ENCODE data around the gene WSB1.

DNA sequence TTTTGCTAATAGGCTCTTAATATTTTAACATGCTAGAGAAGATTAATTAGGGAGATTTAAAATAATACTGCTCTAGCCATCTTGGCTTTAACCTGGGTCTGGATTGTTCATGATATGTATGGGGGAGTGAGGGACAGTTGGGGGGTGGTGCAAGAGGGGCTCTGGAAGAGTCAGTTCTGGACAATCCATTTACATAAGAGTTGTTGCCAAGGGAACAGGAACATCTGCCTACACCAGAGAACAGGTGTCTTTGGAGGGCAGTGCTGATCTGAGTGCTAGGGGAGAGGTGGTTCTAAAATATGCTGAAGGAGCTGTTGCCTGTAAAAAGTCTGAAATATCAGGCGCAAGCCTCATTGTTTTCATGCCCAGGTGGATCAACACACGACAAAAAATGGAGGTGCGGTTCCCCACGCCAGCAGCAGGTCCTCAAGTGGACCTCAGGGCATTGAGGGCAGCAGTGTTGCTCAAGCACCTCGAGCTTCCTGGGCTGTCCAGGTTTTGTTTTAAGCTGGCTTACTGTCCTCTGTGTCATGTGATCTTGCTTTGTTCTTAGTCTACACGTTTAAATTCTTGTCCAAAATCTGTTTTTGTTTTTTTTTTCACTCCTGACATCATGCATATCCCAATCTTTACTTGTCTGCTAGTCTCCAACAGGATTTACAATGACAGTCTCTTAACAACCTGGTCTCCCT is 25.4 kb upstream of the WSB1 start:
- TF ChIP-seq, protein P1, sequence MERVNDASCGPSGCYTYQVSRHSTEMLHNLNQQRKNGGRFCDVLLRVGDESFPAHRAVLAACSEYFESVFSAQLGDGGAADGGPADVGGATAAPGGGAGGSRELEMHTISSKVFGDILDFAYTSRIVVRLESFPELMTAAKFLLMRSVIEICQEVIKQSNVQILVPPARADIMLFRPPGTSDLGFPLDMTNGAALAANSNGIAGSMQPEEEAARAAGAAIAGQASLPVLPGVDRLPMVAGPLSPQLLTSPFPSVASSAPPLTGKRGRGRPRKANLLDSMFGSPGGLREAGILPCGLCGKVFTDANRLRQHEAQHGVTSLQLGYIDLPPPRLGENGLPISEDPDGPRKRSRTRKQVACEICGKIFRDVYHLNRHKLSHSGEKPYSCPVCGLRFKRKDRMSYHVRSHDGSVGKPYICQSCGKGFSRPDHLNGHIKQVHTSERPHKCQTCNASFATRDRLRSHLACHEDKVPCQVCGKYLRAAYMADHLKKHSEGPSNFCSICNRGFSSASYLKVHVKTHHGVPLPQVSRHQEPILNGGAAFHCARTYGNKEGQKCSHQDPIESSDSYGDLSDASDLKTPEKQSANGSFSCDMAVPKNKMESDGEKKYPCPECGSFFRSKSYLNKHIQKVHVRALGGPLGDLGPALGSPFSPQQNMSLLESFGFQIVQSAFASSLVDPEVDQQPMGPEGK (CRISPR knock-in tag; IDR thresholded peaks at IDR 0.05; ENCODE audit: borderline replicate concordance), result no peak
- TF ChIP-seq ZNF8 (CRISPR knock-in tag; IDR thresholded peaks at IDR 0.05), result no peak
- TF ChIP-seq CSDC2 (CRISPR knock-in tag; IDR thresholded peaks at IDR 0.05), result no peak
- no peak for TF ChIP-seq ARNTL (CRISPR knock-in tag; IDR thresholded peaks at IDR 0.05; ENCODE audit: borderline replicate concordance, low read depth)
- TF ChIP-seq ISL1 (CRISPR knock-in tag; IDR thresholded peaks at IDR 0.05), result no peak
- no peak for TF ChIP-seq TCF4 (CRISPR knock-in tag; IDR thresholded peaks at IDR 0.05; ENCODE audit: borderline replicate concordance)
- TF ChIP-seq, protein P2, sequence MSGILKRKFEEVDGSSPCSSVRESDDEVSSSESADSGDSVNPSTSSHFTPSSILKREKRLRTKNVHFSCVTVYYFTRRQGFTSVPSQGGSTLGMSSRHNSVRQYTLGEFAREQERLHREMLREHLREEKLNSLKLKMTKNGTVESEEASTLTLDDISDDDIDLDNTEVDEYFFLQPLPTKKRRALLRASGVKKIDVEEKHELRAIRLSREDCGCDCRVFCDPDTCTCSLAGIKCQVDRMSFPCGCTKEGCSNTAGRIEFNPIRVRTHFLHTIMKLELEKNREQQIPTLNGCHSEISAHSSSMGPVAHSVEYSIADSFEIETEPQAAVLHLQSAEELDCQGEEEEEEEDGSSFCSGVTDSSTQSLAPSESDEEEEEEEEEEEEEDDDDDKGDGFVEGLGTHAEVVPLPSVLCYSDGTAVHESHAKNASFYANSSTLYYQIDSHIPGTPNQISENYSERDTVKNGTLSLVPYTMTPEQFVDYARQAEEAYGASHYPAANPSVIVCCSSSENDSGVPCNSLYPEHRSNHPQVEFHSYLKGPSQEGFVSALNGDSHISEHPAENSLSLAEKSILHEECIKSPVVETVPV (CRISPR knock-in tag; IDR thresholded peaks at IDR 0.05), result no peak
- TF ChIP-seq ZFP30 (CRISPR knock-in tag; IDR thresholded peaks at IDR 0.05), result no peak
- TF ChIP-seq, protein P3, sequence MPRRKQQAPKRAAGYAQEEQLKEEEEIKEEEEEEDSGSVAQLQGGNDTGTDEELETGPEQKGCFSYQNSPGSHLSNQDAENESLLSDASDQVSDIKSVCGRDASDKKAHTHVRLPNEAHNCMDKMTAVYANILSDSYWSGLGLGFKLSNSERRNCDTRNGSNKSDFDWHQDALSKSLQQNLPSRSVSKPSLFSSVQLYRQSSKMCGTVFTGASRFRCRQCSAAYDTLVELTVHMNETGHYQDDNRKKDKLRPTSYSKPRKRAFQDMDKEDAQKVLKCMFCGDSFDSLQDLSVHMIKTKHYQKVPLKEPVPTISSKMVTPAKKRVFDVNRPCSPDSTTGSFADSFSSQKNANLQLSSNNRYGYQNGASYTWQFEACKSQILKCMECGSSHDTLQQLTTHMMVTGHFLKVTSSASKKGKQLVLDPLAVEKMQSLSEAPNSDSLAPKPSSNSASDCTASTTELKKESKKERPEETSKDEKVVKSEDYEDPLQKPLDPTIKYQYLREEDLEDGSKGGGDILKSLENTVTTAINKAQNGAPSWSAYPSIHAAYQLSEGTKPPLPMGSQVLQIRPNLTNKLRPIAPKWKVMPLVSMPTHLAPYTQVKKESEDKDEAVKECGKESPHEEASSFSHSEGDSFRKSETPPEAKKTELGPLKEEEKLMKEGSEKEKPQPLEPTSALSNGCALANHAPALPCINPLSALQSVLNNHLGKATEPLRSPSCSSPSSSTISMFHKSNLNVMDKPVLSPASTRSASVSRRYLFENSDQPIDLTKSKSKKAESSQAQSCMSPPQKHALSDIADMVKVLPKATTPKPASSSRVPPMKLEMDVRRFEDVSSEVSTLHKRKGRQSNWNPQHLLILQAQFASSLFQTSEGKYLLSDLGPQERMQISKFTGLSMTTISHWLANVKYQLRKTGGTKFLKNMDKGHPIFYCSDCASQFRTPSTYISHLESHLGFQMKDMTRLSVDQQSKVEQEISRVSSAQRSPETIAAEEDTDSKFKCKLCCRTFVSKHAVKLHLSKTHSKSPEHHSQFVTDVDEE (CRISPR knock-in tag; IDR thresholded peaks at IDR 0.05), result no peak
- no peak for TF ChIP-seq OSR1 (CRISPR knock-in tag; IDR thresholded peaks at IDR 0.05)
- no peak for TF ChIP-seq RARB (CRISPR knock-in tag; IDR thresholded peaks at IDR 0.05)
- no peak for TF ChIP-seq SNAI2 (CRISPR knock-in tag; IDR thresholded peaks at IDR 0.05)
- no peak for TF ChIP-seq TOX (CRISPR knock-in tag; IDR thresholded peaks at IDR 0.05; ENCODE audit: borderline replicate concordance)
- TF ChIP-seq ZC3H10 (CRISPR knock-in tag; IDR thresholded peaks at IDR 0.05), result no peak
